Activated T-cell treated with anti-CD3 and anti-CD28 coated beads, Interleukin-2, amount 50 U/mL, for 4 hours (primary cell): ENCODE results near the gene NEK1. TPM values are rescaled to one million over a fixed set of nuclear protein-coding genes. Genes with fewer than 3 reads are reported as not detected.
"Not testable (repeated sequence)": the region's sequence is repeated elsewhere in the genome, so short reads cannot be mapped to it uniquely, and the experiment has no call there.

Experiments
- ATAC-seq, 2 donors: fragments of 200-7000 bp; cut with Tn5 transposase; one replicate each; pipeline ENCODE4 v1.10.0; 2021
- DNase-seq: peaks from one replicate; pipeline ENCODE4 v3.0.0-alpha.2; 2020
- H3K27me3 Mint-ChIP-seq: one replicate; pipeline ENCODE4 v1.8.0; 2021; ENCODE audit warnings: low read depth, mixed read lengths
- H3K36me3 Mint-ChIP-seq: one replicate; pipeline ENCODE4 v1.8.0; 2022; ENCODE audit warnings: mixed read lengths; ENCODE audit not compliant: insufficient read depth
- H3K4me1 Mint-ChIP-seq: one replicate; pipeline ENCODE4 v1.8.0; 2021; ENCODE audit warnings: low read depth, mixed read lengths
- H3K4me3 Mint-ChIP-seq: one replicate; pipeline ENCODE4 v1.8.0; 2021; ENCODE audit warnings: mild to moderate bottlenecking, moderate library complexity, mixed read lengths
- H3K9me3 Mint-ChIP-seq: one replicate; pipeline ENCODE4 v1.8.0; 2021; ENCODE audit warnings: mixed read lengths
- total RNA-seq, 3 donors: library from RNA; stranded (reverse); gene quantifications; one replicate each; pipeline ENCODE4 v1.2.1, GENCODE V29; 2021

NEK1 gene
- total RNA-seq, 3 donors from 2014 or later: 6.0 to 6.6 (median 6.6) TPM

DNA sequence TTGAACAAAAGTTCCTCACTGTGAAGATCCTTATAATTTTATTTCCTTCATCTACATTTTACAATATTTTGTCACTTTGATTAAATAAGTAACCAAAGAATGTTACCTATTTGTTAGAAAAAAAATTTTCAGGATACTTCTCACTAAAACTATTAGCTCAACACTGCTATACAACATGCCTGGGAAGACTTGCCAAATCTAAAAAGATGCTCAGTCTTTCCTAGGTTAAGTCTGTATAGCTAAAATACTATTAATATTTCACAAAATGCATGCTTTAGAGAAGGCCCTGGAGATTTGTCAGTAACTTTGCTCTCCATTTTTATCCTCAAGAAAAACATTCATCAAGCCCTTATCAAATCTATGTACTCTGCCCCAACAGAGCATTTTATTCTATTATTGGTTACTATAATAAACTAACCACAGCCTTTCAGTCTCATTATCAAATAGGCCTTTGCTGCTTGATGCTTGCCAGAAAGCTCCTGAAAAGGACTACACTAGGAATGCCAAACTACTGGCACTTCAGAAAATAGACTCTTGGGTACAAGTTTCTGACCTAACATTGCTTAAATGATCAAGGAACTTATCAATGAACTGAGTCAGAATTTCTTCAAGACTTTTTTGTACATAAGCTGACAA lies 17.7 kb downstream of the NEK1 start:
- Mint-ChIP-seq H3K27me3 (no peaks in the 10 kb centered on the region), H3K36me3 (peaks cover 20% of the 10 kb centered on the region), H3K4me3 (no peak overlapping the region), H3K4me1 (no peaks in the 10 kb centered on the region), H3K9me3 (no peaks in the 10 kb centered on the region)
- no peak for ATAC-seq
- DNase-seq: no peak

DNA sequence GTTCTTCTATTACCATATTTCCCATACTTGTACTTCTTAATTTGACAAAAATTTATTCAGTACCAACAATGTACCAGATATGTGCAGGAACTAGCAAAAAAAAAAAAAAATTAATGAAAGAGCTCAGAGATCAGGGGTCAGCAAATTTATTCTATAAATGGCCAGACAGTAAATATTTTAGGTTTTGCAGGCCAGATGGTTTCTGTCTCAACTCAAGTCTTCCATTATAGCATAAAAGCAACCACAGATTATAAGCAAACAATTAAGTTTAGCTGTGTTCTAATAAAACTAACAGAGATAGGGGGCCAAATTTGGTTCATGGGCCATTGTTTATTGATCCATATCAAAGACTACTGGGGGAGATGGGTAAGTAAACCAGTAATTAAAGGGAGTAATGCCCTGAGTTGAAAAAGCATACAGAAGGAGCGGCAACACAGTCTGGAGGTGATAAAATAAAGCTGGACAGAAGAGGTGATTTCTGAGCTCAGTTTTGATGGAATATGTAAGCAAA lies 19.3 kb downstream of the NEK1 start:
- ATAC-seq: no peak
- H3K27me3 Mint-ChIP-seq: no peaks in the 10 kb centered on the region
- peaks cover 19% of the 10 kb centered on the region for H3K36me3 Mint-ChIP-seq
- H3K9me3 Mint-ChIP-seq: no peaks in the 10 kb centered on the region
- H3K4me3 Mint-ChIP-seq: no peak overlapping the region
- no peak for DNase-seq
- H3K4me1 Mint-ChIP-seq: no peaks in the 10 kb centered on the region

- Mint-ChIP-seq H3K4me3 (no peak overlapping the region), H3K27me3 (no peaks in the 10 kb centered on the region), H3K4me1 (no peaks in the 10 kb centered on the region), H3K36me3 (peaks cover 22% of the 10 kb centered on the region), H3K9me3 (no peaks in the 10 kb centered on the region)
- ATAC-seq: no peak
- DNase-seq: no peak
Observed at GRCh38 chr4:169583563-169583962, 28.8 kb downstream of the NEK1 start.

DNA sequence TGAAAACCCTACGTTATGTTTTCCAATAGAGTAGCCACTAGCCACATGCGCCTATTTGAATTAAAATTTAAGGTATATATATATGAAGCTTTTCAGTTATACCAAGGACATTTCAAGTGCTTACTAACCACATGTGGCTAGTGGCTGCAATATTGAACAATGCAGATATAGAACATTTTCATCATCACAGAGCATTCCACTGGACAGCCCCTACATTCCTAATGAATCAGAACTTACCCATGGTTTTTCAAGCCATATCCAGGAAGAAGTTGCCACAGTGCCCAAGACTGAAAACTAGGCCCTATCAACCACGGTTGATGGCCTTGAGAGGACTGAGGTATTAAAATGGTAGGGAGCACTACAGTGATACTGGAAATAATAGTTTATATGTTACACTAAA lies 29.7 kb downstream of the NEK1 start:
- no peaks in the 10 kb centered on the region for H3K4me1 Mint-ChIP-seq
- ATAC-seq: no peak

GRCh38 chr4:169582203-169582602 lies 30.2 kb downstream of the NEK1 start:
- no peaks in the 10 kb centered on the region for H3K27me3 Mint-ChIP-seq
- H3K4me1 Mint-ChIP-seq: no peaks in the 10 kb centered on the region
- peaks cover 22% of the 10 kb centered on the region for H3K36me3 Mint-ChIP-seq
- DNase-seq (no peak), ATAC-seq (no peak)
- no peak overlapping the region for H3K4me3 Mint-ChIP-seq
- H3K9me3 Mint-ChIP-seq: no peaks in the 10 kb centered on the region

More for the DNA sequence above, 29.7 kb downstream of the NEK1 start:
- no peak for DNase-seq
- peaks cover 22% of the 10 kb centered on the region for H3K36me3 Mint-ChIP-seq
- no peaks in the 10 kb centered on the region for H3K9me3 Mint-ChIP-seq
- no peak overlapping the region for H3K4me3 Mint-ChIP-seq
- no peaks in the 10 kb centered on the region for H3K27me3 Mint-ChIP-seq

DNA sequence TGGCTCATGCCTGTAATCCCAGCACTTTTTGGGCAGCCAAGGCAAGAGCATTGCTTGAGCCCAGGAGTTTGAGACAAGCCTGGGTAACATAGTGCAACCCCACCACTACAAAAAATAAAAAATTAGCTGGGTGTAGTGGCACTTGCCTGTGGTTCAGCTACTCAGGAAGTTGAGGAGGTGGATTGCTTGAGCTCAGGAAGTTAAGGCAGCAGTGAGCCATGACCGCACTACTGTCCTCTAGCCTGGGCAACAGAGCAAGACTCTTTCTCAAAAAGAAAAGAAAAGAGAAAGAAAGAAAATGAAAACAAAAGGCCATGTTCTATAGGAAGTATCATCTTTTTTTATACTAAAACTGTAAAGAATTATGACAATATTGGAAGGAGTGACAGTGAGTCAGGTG lies 38.5 kb downstream of the NEK1 start:
- H3K4me1 Mint-ChIP-seq: peaks cover 4% of the 10 kb centered on the region
- no peak overlapping the region for H3K4me3 Mint-ChIP-seq
- no peaks in the 10 kb centered on the region for H3K27me3 Mint-ChIP-seq
- ATAC-seq (no peak), DNase-seq (no peak)
- H3K36me3 Mint-ChIP-seq: peaks cover 40% of the 10 kb centered on the region
- H3K9me3 Mint-ChIP-seq: no peaks in the 10 kb centered on the region

DNA sequence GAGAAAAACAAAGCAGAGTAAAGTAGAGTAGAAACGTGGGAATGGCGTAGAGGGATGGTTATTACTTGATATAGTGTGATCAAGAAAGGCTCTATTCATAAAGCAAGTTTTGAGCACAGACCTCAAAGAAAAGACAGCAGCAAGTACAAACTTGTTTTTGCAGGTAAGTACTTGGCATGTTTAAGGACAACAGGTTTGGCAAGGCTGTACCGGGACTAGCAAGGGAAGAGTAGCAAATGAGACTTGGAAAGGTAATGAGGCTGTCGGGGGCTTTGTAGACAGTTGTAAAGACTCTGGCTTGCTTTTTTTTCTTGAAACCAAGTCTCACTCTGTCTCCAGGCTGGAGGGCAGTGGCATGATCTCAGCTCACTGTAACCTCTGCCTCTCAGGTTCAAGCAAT lies 40.9 kb downstream of the NEK1 start:
- H3K4me1 Mint-ChIP-seq: peaks cover 5% of the 10 kb centered on the region
- H3K27me3 Mint-ChIP-seq: no peaks in the 10 kb centered on the region
- H3K9me3 Mint-ChIP-seq: no peaks in the 10 kb centered on the region
- no peak overlapping the region for H3K4me3 Mint-ChIP-seq
- peaks cover 38% of the 10 kb centered on the region for H3K36me3 Mint-ChIP-seq
- ATAC-seq (no peak), DNase-seq (no peak)

- not testable (repeated sequence) for ATAC-seq, H3K4me1 Mint-ChIP-seq, H3K9me3 Mint-ChIP-seq, H3K27me3 Mint-ChIP-seq, H3K4me3 Mint-ChIP-seq, DNase-seq
- H3K36me3 Mint-ChIP-seq: peaks cover 36% of the 10 kb centered on the region
Observed at GRCh38 chr4:169571012-169571411, 41.4 kb downstream of the NEK1 start.

- ATAC-seq, H3K27me3 Mint-ChIP-seq, H3K9me3 Mint-ChIP-seq, DNase-seq, H3K4me1 Mint-ChIP-seq, H3K4me3 Mint-ChIP-seq: not testable (repeated sequence)
- H3K36me3 Mint-ChIP-seq: peaks cover 36% of the 10 kb centered on the region
Observed at GRCh38 chr4:169570266-169570665, 42.1 kb downstream of the NEK1 start.

GRCh38 chr4:169569188-169569587 lies 43.2 kb downstream of the NEK1 start:
- not testable (repeated sequence) for ATAC-seq, DNase-seq, H3K4me1 Mint-ChIP-seq, H3K27me3 Mint-ChIP-seq, H3K4me3 Mint-ChIP-seq, H3K9me3 Mint-ChIP-seq
- peaks cover 29% of the 10 kb centered on the region for H3K36me3 Mint-ChIP-seq

DNA sequence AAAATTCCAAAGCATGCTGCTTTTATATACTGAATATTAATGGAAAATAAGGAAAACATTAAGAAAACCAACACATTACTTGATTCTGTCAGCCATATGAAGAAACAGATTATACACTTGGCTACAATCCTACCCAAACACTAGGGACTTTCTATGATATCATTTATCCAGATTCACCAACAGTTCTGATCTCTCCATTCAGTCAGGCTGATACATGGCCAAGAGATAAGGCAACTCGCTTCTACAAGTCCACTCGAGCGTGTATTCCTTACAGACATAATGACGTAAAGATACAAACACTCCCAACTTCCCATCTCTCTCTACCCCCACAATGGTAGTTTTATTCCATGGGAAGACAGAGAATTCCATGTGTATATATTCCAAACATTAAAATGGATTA lies 44.5 kb downstream of the NEK1 start:
- Mint-ChIP-seq H3K9me3 (no peaks in the 10 kb centered on the region), H3K27me3 (no peaks in the 10 kb centered on the region), H3K4me1 (peaks cover 4% of the 10 kb centered on the region), H3K4me3 (no peak overlapping the region), H3K36me3 (peaks cover 20% of the 10 kb centered on the region)
- no peak for ATAC-seq
- DNase-seq: no peak

GRCh38 chr4:169566021-169566818 lies 46.2 kb downstream of the NEK1 start:
- no peak overlapping the region for H3K4me3 Mint-ChIP-seq
- H3K4me1 Mint-ChIP-seq: peaks cover 4% of the 10 kb centered on the region
- no peaks in the 10 kb centered on the region for H3K27me3 Mint-ChIP-seq
- H3K36me3 Mint-ChIP-seq: peaks cover 7% of the 10 kb centered on the region
- ATAC-seq (peak in 1 of 2 donors; percentile 54), DNase-seq (peak; percentile 10)
- no peaks in the 10 kb centered on the region for H3K9me3 Mint-ChIP-seq

GRCh38 chr4:169565606-169566005 lies 46.8 kb downstream of the NEK1 start:
- no peak overlapping the region for H3K4me3 Mint-ChIP-seq
- DNase-seq (no peak), ATAC-seq (no peak)
- H3K4me1 Mint-ChIP-seq: peaks cover 4% of the 10 kb centered on the region
- H3K27me3 Mint-ChIP-seq: no peaks in the 10 kb centered on the region
- H3K9me3 Mint-ChIP-seq: no peaks in the 10 kb centered on the region
- peaks cover 9% of the 10 kb centered on the region for H3K36me3 Mint-ChIP-seq

- DNase-seq (no peak), ATAC-seq (no peak)
- H3K36me3 Mint-ChIP-seq: peaks cover 50% of the 10 kb centered on the region
- peaks cover 12% of the 10 kb centered on the region for H3K9me3 Mint-ChIP-seq
- no peak overlapping the region for H3K4me3 Mint-ChIP-seq
- no peaks in the 10 kb centered on the region for H3K4me1 Mint-ChIP-seq
- H3K27me3 Mint-ChIP-seq: no peaks in the 10 kb centered on the region
Observed at GRCh38 chr4:169557061-169557636, 55.2 kb downstream of the NEK1 start.

DNA sequence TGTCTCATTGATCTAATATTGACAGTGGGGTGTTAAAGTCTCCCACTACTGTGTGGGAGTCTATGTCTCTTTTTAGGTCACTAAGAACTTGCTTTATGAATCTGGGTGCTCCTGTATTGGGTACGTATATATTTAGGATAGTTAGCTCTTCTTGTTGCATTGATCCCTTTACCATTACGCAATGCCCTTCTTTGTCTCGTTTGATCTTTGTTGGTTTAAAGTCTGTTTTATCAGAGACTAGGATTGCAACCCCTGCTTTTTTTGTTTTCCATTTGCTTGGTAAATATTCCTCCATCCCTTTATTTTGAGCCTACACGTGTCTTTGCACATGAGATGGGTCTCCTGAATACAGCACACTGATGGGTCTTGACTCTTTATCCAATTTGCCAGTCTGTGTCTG lies 65.8 kb downstream of the NEK1 start:
- H3K4me1 Mint-ChIP-seq, H3K4me3 Mint-ChIP-seq, DNase-seq, H3K27me3 Mint-ChIP-seq, ATAC-seq: not testable (repeated sequence)
- Mint-ChIP-seq H3K36me3 (peaks cover 18% of the 10 kb centered on the region), H3K9me3 (peaks cover 41% of the 10 kb centered on the region)
